Right kidney (tissue), 1 donor: ENCODE results near the gene SLX4.

Source experiments
- DNase-seq: peaks from one replicate; pipeline ENCODE4 v3.0.0-alpha.2; 2016

SLX4 gene

GRCh38 chr16:3598236-3598635 is 13.2 kb downstream of the SLX4 start:
- no peak for DNase-seq

- no peak for DNase-seq
These were observed 13.7 kb downstream of the SLX4 start for GRCh38 chr16:3597676-3598075.

- DNase-seq, result no peak
These were observed 14.2 kb downstream of the SLX4 start for GRCh38 chr16:3597226-3597625.

- DNase-seq, result no peak
These were observed 15.1 kb downstream of the SLX4 start for GRCh38 chr16:3596101-3596861.

GRCh38 chr16:3595521-3596021 is 15.8 kb downstream of the SLX4 start:
- DNase-seq, result no peak

- DNase-seq, result no peak
These were observed 16.3 kb downstream of the SLX4 start for GRCh38 chr16:3595110-3595486.

- no peak for DNase-seq
These were observed 16.9 kb downstream of the SLX4 start for GRCh38 chr16:3594316-3595109.

- no peak for DNase-seq
These were observed 18.8 kb downstream of the SLX4 start for GRCh38 chr16:3592559-3592958.

GRCh38 chr16:3591991-3592390 is 19.4 kb downstream of the SLX4 start:
- DNase-seq, result no peak

GRCh38 chr16:3591436-3591803 is 20.0 kb downstream of the SLX4 start:
- DNase-seq, result no peak

GRCh38 chr16:3590736-3591435 is 20.5 kb downstream of the SLX4 start:
- DNase-seq, result no peak

- no peak for DNase-seq
These were observed 21.3 kb downstream of the SLX4 start for GRCh38 chr16:3589991-3590701.

GRCh38 chr16:3589441-3589921 is 21.9 kb downstream of the SLX4 start:
- no peak for DNase-seq

GRCh38 chr16:3589001-3589400 is 22.4 kb downstream of the SLX4 start:
- no peak for DNase-seq

- no peak for DNase-seq
These were observed 23.8 kb downstream of the SLX4 start for GRCh38 chr16:3587547-3588110.

- no peak for DNase-seq
These were observed 27.0 kb downstream of the SLX4 start for GRCh38 chr16:3584412-3584811.

- no peak for DNase-seq
These were observed 27.9 kb downstream of the SLX4 start for GRCh38 chr16:3583303-3584038.

- no peak for DNase-seq
These were observed 28.9 kb downstream of the SLX4 start for GRCh38 chr16:3582276-3583165.

GRCh38 chr16:3581392-3581791 is 30.0 kb downstream of the SLX4 start:
- no peak for DNase-seq

- peak; percentile 21 for DNase-seq
These were observed 30.7 kb downstream of the SLX4 start for GRCh38 chr16:3580686-3581085.
